OCI-LY7 (cell line): Measurements from ENCODE around the gene SLC16A1.

Experiments used
- EZH2phosphoT487 ChIP-seq: fragments of 200-600 bp; sonication (generic); IDR thresholded peaks from 2 replicates; pipeline ENCODE4 v1.6.1; 2018; ENCODE audit warnings: low read depth, borderline replicate concordance, mild to moderate bottlenecking, mixed run types, antibody characterized with exemption, low read length, moderate library complexity, mixed read lengths
- TF ChIP-seq, protein P1 (sequence below): fragments of 200-600 bp; sonication (generic); conservative IDR thresholded peaks from 2 replicates; pipeline ENCODE4 v1.5.1; 2014; ENCODE audit warnings: mild to moderate bottlenecking, antibody characterized with exemption, low read length, moderate library complexity, mixed read lengths

DNA sequence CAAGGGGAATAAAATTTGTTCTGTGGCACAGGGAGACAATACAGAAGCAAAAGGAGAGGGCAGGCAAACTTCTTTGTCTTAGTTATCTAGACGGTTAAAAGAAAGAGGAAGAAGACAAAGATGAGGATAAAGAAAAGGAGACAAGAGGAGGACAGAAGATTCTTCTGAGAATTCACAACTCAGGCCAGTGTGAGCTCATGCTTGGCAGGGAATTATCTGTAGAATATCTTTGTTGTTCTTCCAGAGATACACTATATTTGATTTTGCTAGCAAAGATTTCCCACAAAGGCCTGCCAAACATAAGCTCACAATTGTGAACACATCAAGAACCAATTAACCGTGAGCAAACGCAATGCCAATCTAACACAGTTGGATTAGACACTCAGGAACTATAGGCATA, 21.4 kb downstream of the SLC16A1 start:
- TF ChIP-seq, protein P1, sequence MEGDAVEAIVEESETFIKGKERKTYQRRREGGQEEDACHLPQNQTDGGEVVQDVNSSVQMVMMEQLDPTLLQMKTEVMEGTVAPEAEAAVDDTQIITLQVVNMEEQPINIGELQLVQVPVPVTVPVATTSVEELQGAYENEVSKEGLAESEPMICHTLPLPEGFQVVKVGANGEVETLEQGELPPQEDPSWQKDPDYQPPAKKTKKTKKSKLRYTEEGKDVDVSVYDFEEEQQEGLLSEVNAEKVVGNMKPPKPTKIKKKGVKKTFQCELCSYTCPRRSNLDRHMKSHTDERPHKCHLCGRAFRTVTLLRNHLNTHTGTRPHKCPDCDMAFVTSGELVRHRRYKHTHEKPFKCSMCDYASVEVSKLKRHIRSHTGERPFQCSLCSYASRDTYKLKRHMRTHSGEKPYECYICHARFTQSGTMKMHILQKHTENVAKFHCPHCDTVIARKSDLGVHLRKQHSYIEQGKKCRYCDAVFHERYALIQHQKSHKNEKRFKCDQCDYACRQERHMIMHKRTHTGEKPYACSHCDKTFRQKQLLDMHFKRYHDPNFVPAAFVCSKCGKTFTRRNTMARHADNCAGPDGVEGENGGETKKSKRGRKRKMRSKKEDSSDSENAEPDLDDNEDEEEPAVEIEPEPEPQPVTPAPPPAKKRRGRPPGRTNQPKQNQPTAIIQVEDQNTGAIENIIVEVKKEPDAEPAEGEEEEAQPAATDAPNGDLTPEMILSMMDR, result no peak
- no peak for TF ChIP-seq EZH2phosphoT487
